ENCODE measurements around the gene ABHD3.
"Not testable (repeated sequence)": the region's sequence is repeated elsewhere in the genome, so short reads cannot be mapped to it uniquely, and the experiment has no call there.

The ABHD3 gene

GRCh38 chr18:21640375-21640774 is 64.2 kb downstream of the ABHD3 start:
- not testable (repeated sequence) for DNase-seq

- no peak for DNase-seq
Measured at GRCh38 chr18:21638822-21639221, 65.8 kb downstream of the ABHD3 start.

- DNase-seq, result no peak
Measured at GRCh38 chr18:21636769-21637168, 67.8 kb downstream of the ABHD3 start.

GRCh38 chr18:21634588-21635199 is 69.9 kb downstream of the ABHD3 start:
- no peak for DNase-seq

DNA sequence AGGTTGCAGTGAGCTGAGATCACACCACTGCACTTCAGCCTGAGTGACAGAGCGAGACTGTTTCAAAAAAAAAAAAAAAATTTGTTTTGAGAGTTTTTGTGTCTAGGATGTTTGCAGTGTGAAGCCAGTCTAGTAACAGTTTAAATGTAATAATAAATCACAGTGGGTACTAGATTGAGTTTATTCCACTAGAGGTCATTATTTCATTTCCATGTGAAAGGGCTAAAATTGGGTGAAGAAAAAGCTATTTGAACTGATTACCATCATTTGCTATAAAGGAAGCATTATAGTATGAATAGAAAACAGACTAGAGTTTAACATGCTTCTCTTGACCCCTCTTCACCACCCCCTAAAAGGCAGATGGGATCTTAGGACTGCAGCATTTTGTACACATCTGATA is 72.2 kb downstream of the ABHD3 start:
- DNase-seq, result no peak

- no peak for DNase-seq
Measured at GRCh38 chr18:21629089-21629832, 75.3 kb downstream of the ABHD3 start.

- DNase-seq, result not testable (repeated sequence)
Measured at GRCh38 chr18:21621640-21622039, 82.9 kb downstream of the ABHD3 start.

DNA sequence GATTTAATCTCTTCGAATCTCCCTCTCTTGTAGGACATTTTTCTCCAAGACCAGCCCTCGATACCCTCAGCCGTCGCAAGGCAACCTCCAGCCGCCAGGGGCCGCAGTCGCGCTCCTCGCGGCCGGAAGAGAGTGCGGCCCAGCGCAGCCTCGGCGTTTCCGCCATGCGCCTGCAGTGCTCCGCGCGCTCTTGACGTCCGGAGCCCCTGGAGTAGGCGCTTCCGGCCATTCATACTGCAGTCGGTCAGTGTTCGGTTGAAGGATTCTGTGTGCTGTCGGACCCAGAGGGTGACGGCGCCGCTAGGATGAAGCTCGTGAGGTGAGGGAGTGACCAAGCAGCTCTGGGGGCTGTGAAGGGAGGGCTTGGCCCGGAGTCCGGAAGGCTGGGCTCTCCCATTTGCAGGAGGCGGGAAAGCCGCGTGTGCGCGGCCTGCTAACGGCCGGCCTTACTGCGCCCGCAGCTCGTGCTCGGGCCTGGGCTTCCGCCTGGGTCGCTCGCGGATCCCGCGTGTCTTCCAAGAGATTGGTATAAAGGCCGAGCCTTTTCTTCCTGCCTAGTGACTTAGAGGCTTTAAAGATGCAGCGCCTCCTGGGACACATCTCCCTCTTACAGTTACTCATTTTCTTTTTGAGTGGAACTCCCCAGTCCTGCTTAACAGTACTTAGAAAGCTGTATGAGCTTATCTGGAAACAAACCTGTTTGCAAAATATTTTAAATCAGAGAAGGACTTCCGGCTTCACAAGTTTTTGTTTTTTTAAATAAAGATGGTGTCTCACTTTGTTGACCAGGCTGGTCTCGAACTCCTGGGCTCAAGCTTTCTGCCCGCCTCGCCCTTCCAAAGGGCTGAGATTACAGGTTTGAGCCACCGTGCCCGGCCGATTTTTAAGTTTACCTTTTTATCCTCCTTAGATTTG is 92.2 kb downstream of the ABHD3 start, which contains the start of gene SNRPD1:
SNRPD1 (plus strand) TSS at position 190 of the 915 bp plus-strand sequence; CDS start at position 306, 116 bp downstream.
- peak; percentile 91 for DNase-seq

- DNase-seq, result not testable (repeated sequence)
Measured at GRCh38 chr18:21611401-21612124, 93.0 kb downstream of the ABHD3 start.

GRCh38 chr18:21605213-21605612 is 99.4 kb downstream of the ABHD3 start:
- no peak for DNase-seq

GRCh38 chr18:21604671-21605070 is 99.9 kb downstream of the ABHD3 start:
- no peak for DNase-seq

DNA sequence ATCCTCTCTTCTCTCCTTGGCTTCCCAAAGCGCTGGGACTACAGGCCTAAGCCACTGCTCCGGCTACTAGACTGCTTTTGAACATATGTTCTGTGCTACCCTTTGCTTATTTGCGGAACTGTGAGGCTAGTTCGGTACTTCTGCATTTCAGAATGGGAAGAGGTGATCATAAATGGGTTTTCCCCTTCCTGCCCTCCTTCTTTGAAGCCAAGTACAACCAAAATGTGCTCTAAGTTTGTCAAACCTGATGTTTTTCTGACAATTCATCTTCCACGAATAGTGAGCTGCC is 102.3 kb downstream of the ABHD3 start:
- DNase-seq, result peak; percentile 19
